OCI-LY7 (cell line): Measurements from ENCODE around the gene SIRT5. TPM values are rescaled to one million over a fixed set of nuclear protein-coding genes. Genes with fewer than 3 reads are reported as not detected.

Experiments
- BruUV-seq: library from RNA; stranded (reverse); fragments of 400-500 nt; replicated peaks from 2 replicates; lab custom pipeline; 2021; lab: Mats Ljungman, UMichigan
- CTCF ChIA-PET: fragments of 300-600 bp; sonication (Branson Sonifier 250); formaldehyde crosslinking; loops from one replicate; lab custom pipeline; 2022; ENCODE audit warnings: antibody characterized with exemption; ENCODE audit not compliant: unreplicated experiment; lab: Charles Lee
- POLR2A ChIA-PET: fragments of 300-600 bp; sonication (Branson Sonifier 250); formaldehyde crosslinking; loops from one replicate; lab custom pipeline; 2022; ENCODE audit warnings: antibody characterized with exemption; lab: Charles Lee
- DNase-seq: peaks from one replicate; pipeline ENCODE4 v3.0.0-alpha.2; 2015; ENCODE audit warnings: low spot score
- H2AFZ ChIP-seq: fragments of 200-600 bp; sonication (generic), shearing (Covaris generic); 2 replicates; pipeline ENCODE4 v1.6.1; 2014; ENCODE audit warnings: mild to moderate bottlenecking, antibody characterized with exemption, low read length, moderate library complexity
- H3K27ac ChIP-seq: fragments of 200-600 bp; sonication (generic); 2 replicates; pipeline ENCODE4 v1.5.1; 2014; ENCODE audit warnings: mixed run types, low read depth, mild to moderate bottlenecking, moderate library complexity, low read length, inconsistent platforms; ENCODE audit not compliant: poor library complexity, severe bottlenecking
- H3K36me3 ChIP-seq: fragments of 200-600 bp; sonication (generic); 2 replicates; pipeline ENCODE4 v1.6.1; 2014; ENCODE audit warnings: mild to moderate bottlenecking, antibody characterized with exemption, low read length, moderate library complexity, mixed read lengths; ENCODE audit not compliant: insufficient read depth
- H3K4me1 ChIP-seq: fragments of 200-600 bp; sonication (generic); 2 replicates; pipeline ENCODE4 v1.5.1; 2014; ENCODE audit warnings: mild to moderate bottlenecking, low read length; ENCODE audit not compliant: insufficient read depth, poor library complexity, severe bottlenecking
- H3K4me2 ChIP-seq: fragments of 200-600 bp; sonication (generic); 2 replicates; pipeline ENCODE4 v1.6.1; 2014; ENCODE audit warnings: mild to moderate bottlenecking, low read length
- H3K4me3 ChIP-seq: fragments of 200-600 bp; sonication (generic); 2 replicates; pipeline ENCODE4 v1.5.1; 2014; ENCODE audit warnings: mild to moderate bottlenecking, low read depth, low read length; ENCODE audit not compliant: poor library complexity, severe bottlenecking
- H3K79me2 ChIP-seq: fragments of 200-600 bp; sonication (generic); 2 replicates; pipeline ENCODE4 v1.6.1; 2016; ENCODE audit warnings: low read depth, mild to moderate bottlenecking, low read length, moderate library complexity, mixed read lengths; ENCODE audit not compliant: insufficient read depth
- H3K9me2 ChIP-seq: fragments of 200-600 bp; sonication (generic); 2 replicates; pipeline ENCODE4 v1.6.1; 2016; ENCODE audit warnings: mild to moderate bottlenecking, low read length, mixed read lengths; ENCODE audit not compliant: insufficient read depth
- H3K9me3 ChIP-seq: fragments of 200-600 bp; sonication (generic); 2 replicates; pipeline ENCODE4 v1.6.1; 2014; ENCODE audit warnings: mild to moderate bottlenecking, mixed run types, low read length, mixed read lengths
- H4K20me1 ChIP-seq: fragments of 200-600 bp; sonication (generic); 2 replicates; pipeline ENCODE4 v1.6.1; 2014; ENCODE audit warnings: mild to moderate bottlenecking, antibody characterized with exemption, low read length, moderate library complexity, mixed read lengths; ENCODE audit not compliant: insufficient read depth
- EZH2phosphoT487 ChIP-seq: fragments of 200-600 bp; sonication (generic); IDR thresholded peaks from 2 replicates; pipeline ENCODE4 v1.6.1; 2018; ENCODE audit warnings: low read depth, borderline replicate concordance, mild to moderate bottlenecking, mixed run types, antibody characterized with exemption, low read length, moderate library complexity, mixed read lengths
- intact Hi-C: fragments of 100-400 bp; cut with micrococcal nuclease; formaldehyde crosslinking; loops from one replicate; pipeline ENCODE4 v1.10.0; 2022; ENCODE audit not compliant: unreplicated experiment
- total RNA-seq, 2 experiments: library from RNA; depleted of rRNA in 1 of 2; stranded (reverse); fragments of >200 nt in 1 of 2; shearing (Covaris generic) in 1 of 2; gene quantifications; 2 replicates each; pipeline ENCODE4 v1.2.3, GENCODE V29; 2014 to 2022
- TF ChIP-seq, protein P1 (sequence below): fragments of 200-600 bp; sonication (generic); conservative IDR thresholded peaks from 2 replicates; pipeline ENCODE4 v1.5.1; 2014; ENCODE audit warnings: mild to moderate bottlenecking, antibody characterized with exemption, low read length, moderate library complexity, mixed read lengths

SIRT5 gene
- total RNA-seq, 2 experiments from 2014 or later, result 17.6 to 23.6 TPM

GRCh38 chr6:13655700-13656099 is 81.3 kb downstream of the SIRT5 start:
- H3K79me2 ChIP-seq, result peaks cover 27% of the 10 kb centered on the region; the same call in 1 of the 2 replicates
- H2AFZ ChIP-seq, result no peak overlapping the region
- H3K9me3 ChIP-seq, result no peaks in the 10 kb centered on the region
- TF ChIP-seq, protein P1, sequence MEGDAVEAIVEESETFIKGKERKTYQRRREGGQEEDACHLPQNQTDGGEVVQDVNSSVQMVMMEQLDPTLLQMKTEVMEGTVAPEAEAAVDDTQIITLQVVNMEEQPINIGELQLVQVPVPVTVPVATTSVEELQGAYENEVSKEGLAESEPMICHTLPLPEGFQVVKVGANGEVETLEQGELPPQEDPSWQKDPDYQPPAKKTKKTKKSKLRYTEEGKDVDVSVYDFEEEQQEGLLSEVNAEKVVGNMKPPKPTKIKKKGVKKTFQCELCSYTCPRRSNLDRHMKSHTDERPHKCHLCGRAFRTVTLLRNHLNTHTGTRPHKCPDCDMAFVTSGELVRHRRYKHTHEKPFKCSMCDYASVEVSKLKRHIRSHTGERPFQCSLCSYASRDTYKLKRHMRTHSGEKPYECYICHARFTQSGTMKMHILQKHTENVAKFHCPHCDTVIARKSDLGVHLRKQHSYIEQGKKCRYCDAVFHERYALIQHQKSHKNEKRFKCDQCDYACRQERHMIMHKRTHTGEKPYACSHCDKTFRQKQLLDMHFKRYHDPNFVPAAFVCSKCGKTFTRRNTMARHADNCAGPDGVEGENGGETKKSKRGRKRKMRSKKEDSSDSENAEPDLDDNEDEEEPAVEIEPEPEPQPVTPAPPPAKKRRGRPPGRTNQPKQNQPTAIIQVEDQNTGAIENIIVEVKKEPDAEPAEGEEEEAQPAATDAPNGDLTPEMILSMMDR, result no peak
- TF ChIP-seq EZH2phosphoT487, result no peak
- CTCF ChIA-PET, result no interaction called here
- POLR2A ChIA-PET, result interaction anchor here (0.7 to 2.0 kb wide), 3 partner anchors 14 to 59 kb away, joined by 3 to 7 read pairs (median 4); no protein-coding TSS in a partner anchor
- peaks cover 7% of the 10 kb centered on the region for H3K4me1 ChIP-seq
- H3K4me3 ChIP-seq, result no peak overlapping the region
- no peaks in the 10 kb centered on the region for H4K20me1 ChIP-seq
- intact Hi-C loops, result no loop called here
- no peaks in the 10 kb centered on the region for H3K9me2 ChIP-seq
- no TSS peak for BruUV-seq
- H3K27ac ChIP-seq, result no peak overlapping the region
- H3K4me2 ChIP-seq, result no peak overlapping the region
- DNase-seq, result no peak
- H3K36me3 ChIP-seq, result peaks cover 20% of the 10 kb centered on the region

- peaks cover 10% of the 10 kb centered on the region; the same call in 1 of the 2 replicates for H3K36me3 ChIP-seq
- ChIA-PET POLR2A (interaction anchor here (0.7 to 1.5 kb wide), 7 partner anchors 8 to 161 kb away, joined by 3 to 7 read pairs (median 3); no protein-coding TSS in a partner anchor), CTCF (no interaction called here)
- H4K20me1 ChIP-seq, result no peaks in the 10 kb centered on the region
- no TSS peak for BruUV-seq
- intact Hi-C loops, result no loop called here
- TF ChIP-seq EZH2phosphoT487, result no peak
- TF ChIP-seq, protein P1, result no peak
- no peaks in the 10 kb centered on the region for H3K9me3 ChIP-seq
- H3K9me2 ChIP-seq, result no peaks in the 10 kb centered on the region
- DNase-seq, result no peak
- no peak overlapping the region for H2AFZ ChIP-seq
- H3K4me1 ChIP-seq, result peaks cover 18% of the 10 kb centered on the region
- no peak overlapping the region for H3K27ac ChIP-seq
- no peak overlapping the region for H3K4me3 ChIP-seq
- peaks cover 73% of the 10 kb centered on the region for H3K79me2 ChIP-seq
- no peak overlapping the region for H3K4me2 ChIP-seq
Observed at GRCh38 chr6:13660273-13660672, 85.9 kb downstream of the SIRT5 start.

DNA sequence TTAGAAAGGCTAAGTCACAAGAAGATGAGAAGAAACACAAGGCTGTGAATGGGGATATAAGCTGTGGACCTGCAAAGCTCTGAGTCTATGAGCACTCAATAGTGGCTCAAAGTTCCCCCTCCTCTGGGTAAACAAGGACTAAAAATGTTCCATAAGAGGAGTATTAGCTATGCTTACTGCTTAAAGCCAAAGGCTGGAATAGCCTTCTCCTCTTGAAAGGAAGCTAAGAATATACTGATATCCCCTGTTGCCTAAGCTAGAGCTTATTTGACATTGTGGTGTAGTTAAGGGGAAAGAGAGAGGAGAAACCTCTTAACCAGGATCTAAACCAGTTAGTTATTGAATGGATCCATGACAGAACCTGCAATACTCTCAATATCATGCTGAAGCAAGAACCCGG is 86.5 kb downstream of the SIRT5 start:
- Histone ChIP-seq H3K9me2 (no peaks in the 10 kb centered on the region), H4K20me1 (no peaks in the 10 kb centered on the region), H3K4me1 (peaks cover 18% of the 10 kb centered on the region), H3K79me2 (peaks cover 79% of the 10 kb centered on the region), H3K4me3 (no peak overlapping the region), H3K36me3 (peaks cover 7% of the 10 kb centered on the region; the same call in 1 of the 2 replicates), H2AFZ (no peak overlapping the region), H3K27ac (no peak overlapping the region), H3K9me3 (no peaks in the 10 kb centered on the region), H3K4me2 (no peak overlapping the region)
- POLR2A ChIA-PET, result interaction anchor here (0.6 to 1.5 kb wide), 6 partner anchors 9 to 455 kb away, joined by 3 to 11 read pairs (median 3); no protein-coding TSS in a partner anchor
- BruUV-seq, result no TSS peak
- intact Hi-C loops, result no loop called here
- no peak for TF ChIP-seq EZH2phosphoT487
- TF ChIP-seq, protein P1, result no peak
- no peak for DNase-seq
- CTCF ChIA-PET, result no interaction called here
